Measurements from ENCODE around the gene PLXNA2.

GRCh38 chr1:208110296-208110695, 133.9 kb downstream of the PLXNA2 start:
- TF ChIP-seq EZH2 (IDR thresholded peaks at IDR 0.05; ENCODE audit: insufficient read depth, low read length) (no peak), CTCF (IDR thresholded peaks at IDR 0.05; ENCODE audit: insufficient read depth, low read depth, low read length) (no peak)

Measured in astrocyte (in vitro differentiated cells and primary cell).